ENCODE data around the gene ACY1. TPM values are rescaled to one million over a fixed set of nuclear protein-coding genes. Genes with fewer than 3 reads are reported as not detected.

Gene ACY1
- total RNA-seq, 1 donor from 2014 or later: 54.2 TPM

DNA sequence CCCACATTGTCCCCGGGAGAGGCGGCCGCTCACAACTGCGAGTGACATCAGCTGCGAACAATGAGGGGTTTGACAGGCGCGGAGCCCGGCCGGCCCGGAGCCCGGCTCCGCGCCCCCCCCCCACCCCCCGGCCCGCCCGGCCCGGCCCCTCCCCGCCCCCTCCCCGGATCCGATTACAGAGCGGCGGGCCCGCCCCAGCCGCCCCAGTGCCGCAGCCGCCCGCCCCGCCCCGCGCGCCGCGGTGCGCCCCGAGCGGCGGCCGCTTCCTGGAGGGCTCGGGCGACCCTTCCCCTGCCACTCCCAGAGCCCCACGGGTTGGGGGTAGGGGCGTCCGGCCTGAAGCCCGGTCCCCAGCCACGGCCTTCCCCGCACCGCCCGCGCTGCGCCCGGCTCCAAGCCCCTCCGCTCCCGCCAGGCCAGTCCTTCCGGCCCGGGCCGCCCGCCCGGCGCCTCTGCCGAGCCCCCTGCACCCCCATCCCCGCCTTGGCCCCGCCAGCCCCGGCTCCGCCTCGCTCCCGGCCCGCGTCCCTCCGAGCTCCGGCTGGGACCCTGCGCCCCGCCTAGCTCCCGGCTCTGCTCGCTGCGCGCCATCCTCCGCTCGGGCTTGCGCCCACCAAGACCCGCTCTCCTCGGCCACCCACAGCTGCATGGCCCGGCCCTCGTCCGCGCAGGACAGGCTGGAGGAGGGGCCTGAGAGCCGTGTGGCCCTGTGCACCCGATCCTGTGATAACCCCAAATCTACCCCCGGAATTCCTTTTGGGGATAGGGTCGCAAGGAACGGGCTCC lies 15.8 kb upstream of the ACY1 start, which contains the start of gene PCBP4:
PCBP4 (minus strand) TSS at position 71 of the 786 bp plus-strand sequence. CDS start 6,214 bp downstream, outside the sequence.
- Mint-ChIP-seq H3K9me3 (no peaks in the 10 kb centered on the region), H3K27me3 (no peaks in the 10 kb centered on the region), H3K4me1 (ENCODE audit: unreplicated experiment) (peaks cover 31% of the 10 kb centered on the region), H3K27ac (peak within 1 kb of the TSS; percentile 90), H3K4me3 (peak within 1 kb of the TSS; percentile 91), H3K36me3 (peaks cover 4% of the 10 kb centered on the region)
- TF ChIP-seq, protein P1, sequence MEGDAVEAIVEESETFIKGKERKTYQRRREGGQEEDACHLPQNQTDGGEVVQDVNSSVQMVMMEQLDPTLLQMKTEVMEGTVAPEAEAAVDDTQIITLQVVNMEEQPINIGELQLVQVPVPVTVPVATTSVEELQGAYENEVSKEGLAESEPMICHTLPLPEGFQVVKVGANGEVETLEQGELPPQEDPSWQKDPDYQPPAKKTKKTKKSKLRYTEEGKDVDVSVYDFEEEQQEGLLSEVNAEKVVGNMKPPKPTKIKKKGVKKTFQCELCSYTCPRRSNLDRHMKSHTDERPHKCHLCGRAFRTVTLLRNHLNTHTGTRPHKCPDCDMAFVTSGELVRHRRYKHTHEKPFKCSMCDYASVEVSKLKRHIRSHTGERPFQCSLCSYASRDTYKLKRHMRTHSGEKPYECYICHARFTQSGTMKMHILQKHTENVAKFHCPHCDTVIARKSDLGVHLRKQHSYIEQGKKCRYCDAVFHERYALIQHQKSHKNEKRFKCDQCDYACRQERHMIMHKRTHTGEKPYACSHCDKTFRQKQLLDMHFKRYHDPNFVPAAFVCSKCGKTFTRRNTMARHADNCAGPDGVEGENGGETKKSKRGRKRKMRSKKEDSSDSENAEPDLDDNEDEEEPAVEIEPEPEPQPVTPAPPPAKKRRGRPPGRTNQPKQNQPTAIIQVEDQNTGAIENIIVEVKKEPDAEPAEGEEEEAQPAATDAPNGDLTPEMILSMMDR (conservative IDR thresholded peaks at IDR 0.05): no peak
- DNase-seq (ENCODE audit: extremely low spot score, unreplicated experiment): no peak

DNA sequence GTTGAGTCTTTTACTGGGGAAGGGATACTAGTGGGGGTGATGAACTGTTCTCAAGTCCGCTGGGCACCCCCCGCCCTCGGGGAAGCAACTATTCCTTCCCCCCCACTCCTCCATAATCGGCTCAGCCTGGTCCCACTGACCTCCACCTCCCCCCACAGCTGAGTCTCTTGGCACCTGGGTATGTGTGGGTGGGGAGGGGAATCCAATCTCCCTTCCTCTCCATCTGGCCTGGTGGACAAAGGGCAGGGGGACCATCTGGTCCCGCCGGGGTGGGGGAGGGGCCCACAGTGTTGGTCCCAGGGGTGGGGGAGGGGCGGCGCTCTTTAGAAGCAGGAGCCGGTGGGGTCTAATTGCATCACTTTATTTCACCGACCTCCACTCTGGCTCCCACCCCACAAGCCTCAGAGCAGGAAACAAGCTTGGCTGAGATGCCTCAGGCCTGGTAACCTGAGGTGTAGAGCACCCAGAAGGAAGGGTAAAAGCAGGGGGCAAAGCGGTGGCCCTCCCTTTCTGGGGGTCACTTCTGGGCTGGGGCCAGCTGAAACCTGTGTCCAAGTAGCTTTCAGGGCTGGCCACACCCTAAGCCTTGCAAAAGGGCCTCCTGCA lies 15.1 kb upstream of the ACY1 start:
- peaks cover 31% of the 10 kb centered on the region for H3K4me1 Mint-ChIP-seq (ENCODE audit: unreplicated experiment)

DNA sequence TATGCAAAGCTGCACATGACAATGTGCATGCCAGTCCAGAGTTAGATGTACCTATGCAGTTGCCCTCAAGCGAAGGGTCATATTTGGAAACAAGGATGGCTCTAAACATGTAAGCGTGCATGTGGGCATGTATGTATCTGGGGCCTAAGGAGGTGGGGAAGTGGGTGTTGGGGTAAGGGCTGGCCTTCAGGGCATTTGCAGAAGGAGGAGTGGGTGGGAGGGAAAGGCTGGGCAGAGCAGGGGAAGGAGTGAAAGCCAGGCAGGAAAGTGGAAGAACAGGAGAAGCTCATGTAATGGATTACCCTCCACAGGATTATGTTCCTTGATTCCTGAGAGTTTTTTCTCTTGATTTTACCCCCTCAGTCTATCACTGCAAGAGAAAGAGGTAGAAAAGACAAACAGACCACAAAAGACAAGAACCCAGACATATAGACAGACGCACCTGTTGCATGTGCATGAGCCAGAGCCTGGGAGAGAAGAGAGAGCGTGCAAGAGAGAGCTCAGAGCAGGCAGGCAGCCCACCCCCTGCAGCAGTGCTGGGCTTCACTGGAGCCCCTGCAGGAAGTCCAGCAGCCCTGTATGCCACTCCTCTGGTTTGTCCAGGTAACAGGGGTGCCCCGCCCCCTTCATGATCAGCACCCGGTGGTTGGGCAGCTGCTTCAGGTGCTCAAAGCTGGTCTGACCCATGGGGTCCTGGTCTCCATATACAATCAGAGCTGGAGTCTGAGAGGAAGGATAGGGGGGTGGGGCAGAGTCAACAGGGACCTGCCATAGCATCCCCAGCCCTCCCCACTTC lies 14.3 kb upstream of the ACY1 start:
- TF ChIP-seq, protein P1 (conservative IDR thresholded peaks at IDR 0.05): no peak
- Mint-ChIP-seq H3K4me1 (ENCODE audit: unreplicated experiment) (peaks cover 33% of the 10 kb centered on the region), H3K27ac (peak overlapping the region; percentile 90), H3K4me3 (peak overlapping the region; percentile 91), H3K36me3 (peaks cover 4% of the 10 kb centered on the region), H3K9me3 (no peaks in the 10 kb centered on the region), H3K27me3 (no peaks in the 10 kb centered on the region)
- no peak for DNase-seq (ENCODE audit: extremely low spot score, unreplicated experiment)

More for the DNA sequence above, 15.1 kb upstream of the ACY1 start:
- Mint-ChIP-seq H3K27me3 (no peaks in the 10 kb centered on the region), H3K36me3 (peaks cover 4% of the 10 kb centered on the region), H3K27ac (peak overlapping the region; percentile 90), H3K9me3 (no peaks in the 10 kb centered on the region), H3K4me3 (peak overlapping the region; percentile 91)
- DNase-seq (ENCODE audit: extremely low spot score, unreplicated experiment): no peak
- TF ChIP-seq, protein P1 (conservative IDR thresholded peaks at IDR 0.05): no peak

DNA sequence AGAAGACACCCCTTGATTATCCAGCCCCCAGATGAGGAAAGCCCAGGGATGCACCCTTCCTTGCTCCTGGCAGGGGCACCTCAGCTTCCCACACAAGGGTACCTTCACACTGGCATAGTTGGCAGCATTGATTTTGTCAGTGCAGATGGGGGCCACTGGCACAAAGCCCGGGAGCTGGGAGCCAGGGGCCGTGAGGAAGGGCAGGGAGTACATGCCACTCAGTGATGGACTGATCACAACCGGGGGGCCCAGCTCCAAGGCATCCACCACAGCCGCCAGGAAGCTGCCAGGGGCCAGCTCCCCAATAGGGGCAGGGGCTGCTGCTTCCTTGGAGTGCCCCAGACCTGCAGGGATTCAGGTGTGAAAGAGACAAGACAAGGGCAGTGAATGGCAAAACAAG lies 13.5 kb upstream of the ACY1 start:
- Mint-ChIP-seq H3K9me3 (no peaks in the 10 kb centered on the region), H3K27ac (no peak overlapping the region), H3K27me3 (no peaks in the 10 kb centered on the region), H3K36me3 (peaks cover 4% of the 10 kb centered on the region), H3K4me1 (ENCODE audit: unreplicated experiment) (peaks cover 30% of the 10 kb centered on the region), H3K4me3 (no peak overlapping the region)
- no peak for DNase-seq (ENCODE audit: extremely low spot score, unreplicated experiment)
- TF ChIP-seq, protein P1 (conservative IDR thresholded peaks at IDR 0.05): no peak

DNA sequence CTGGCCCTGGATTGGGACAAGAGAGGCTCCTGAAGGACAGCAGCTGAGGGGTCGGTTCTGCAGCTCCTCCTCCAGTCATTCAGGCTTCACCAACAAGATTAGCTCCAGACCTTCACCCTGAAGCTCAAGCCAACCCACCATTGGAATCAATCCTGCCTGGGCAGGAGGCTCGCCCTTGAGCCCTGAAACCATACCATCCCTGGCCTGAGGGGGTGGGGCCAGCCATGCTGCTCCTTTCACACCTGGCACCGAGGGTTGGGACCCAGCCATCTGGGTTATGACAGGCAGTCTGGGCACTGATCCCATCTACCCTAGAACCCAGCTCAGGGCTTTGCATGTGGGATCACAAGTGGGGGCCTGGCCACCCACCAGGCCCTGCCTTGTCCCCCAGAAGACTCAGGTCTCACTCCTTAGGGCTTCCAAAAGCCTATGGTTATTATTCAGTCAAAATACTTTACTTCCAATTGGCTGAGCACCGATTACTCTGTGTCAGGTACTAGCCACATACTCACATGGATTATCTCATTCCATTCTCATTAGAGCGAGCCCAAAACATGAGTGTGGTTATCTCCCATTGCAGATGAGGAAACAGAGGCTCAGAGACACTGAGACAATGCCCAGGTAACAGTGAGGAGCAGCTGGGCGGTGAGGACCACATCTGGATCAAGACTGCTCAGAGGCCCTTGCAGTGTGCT lies 12.6 kb upstream of the ACY1 start:
- Mint-ChIP-seq H3K4me1 (ENCODE audit: unreplicated experiment) (peaks cover 28% of the 10 kb centered on the region), H3K27me3 (no peaks in the 10 kb centered on the region), H3K4me3 (peak overlapping the region; percentile 67), H3K9me3 (no peaks in the 10 kb centered on the region), H3K27ac (no peak overlapping the region), H3K36me3 (no peaks in the 10 kb centered on the region)
- DNase-seq (ENCODE audit: extremely low spot score, unreplicated experiment): no peak
- TF ChIP-seq, protein P1 (conservative IDR thresholded peaks at IDR 0.05): no peak
